Measurements from ENCODE around the gene HEPACAM. TPM values are rescaled to one million over a fixed set of nuclear protein-coding genes. Genes with fewer than 3 reads are reported as not detected.

HEPACAM gene
- total RNA-seq, 1 donor from 2014 or later: under 0.01 TPM

DNA sequence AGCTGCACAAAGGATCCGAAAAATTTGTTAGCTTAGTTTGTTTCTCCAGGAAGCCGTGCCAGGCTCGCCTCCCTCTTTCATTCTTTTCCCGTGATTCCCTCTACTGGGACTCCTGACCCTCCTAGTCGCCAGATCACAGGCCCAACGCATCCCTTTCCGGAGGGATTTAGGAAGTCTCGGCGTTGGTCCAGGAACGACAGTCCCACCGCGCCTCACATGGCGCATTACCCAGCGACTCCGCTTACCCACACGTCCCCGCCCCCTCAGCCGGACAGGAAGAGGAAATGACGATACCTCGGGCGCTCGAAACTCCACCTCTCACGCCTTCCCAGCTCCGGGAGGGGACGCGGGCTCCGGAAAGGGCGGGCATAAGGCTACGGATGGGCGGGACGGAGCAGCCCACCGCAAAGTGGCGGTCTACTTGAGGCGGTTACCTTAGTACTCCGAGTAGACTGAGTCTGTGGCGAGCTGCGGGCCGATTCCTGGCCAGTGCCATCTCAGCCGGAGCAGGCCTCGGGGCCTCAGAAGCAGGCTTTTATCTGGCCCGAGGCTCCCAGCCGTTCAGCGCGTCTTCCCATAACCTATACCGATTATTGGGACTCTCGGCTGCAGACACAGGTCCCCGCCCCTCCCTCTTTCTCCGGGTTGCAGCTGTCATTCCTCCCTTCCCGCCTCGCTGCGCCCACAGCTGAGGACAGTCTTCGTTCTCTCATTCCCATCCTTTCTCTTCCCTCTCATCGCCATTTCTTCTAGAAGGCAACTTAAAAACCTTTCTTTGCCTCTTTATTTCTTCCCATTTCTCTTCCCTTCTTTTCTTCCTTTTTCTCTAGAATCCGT is 18.1 kb upstream of the HEPACAM start, which contains the start of gene CCDC15:
Gene CCDC15 (plus strand): TSS at position 450 of the 837 bp plus-strand sequence. CDS start 531 bp downstream, outside the sequence.
- peak within 1 kb of the TSS; percentile 77 for H3K4me3 ChIP-seq (ENCODE audit: low read depth, low read length)
- TF ChIP-seq, protein P1, sequence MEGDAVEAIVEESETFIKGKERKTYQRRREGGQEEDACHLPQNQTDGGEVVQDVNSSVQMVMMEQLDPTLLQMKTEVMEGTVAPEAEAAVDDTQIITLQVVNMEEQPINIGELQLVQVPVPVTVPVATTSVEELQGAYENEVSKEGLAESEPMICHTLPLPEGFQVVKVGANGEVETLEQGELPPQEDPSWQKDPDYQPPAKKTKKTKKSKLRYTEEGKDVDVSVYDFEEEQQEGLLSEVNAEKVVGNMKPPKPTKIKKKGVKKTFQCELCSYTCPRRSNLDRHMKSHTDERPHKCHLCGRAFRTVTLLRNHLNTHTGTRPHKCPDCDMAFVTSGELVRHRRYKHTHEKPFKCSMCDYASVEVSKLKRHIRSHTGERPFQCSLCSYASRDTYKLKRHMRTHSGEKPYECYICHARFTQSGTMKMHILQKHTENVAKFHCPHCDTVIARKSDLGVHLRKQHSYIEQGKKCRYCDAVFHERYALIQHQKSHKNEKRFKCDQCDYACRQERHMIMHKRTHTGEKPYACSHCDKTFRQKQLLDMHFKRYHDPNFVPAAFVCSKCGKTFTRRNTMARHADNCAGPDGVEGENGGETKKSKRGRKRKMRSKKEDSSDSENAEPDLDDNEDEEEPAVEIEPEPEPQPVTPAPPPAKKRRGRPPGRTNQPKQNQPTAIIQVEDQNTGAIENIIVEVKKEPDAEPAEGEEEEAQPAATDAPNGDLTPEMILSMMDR (conservative IDR thresholded peaks at IDR 0.05; ENCODE audit: low read depth, low read length): no peak
- peak; percentile 60 for DNase-seq (ENCODE audit: low read depth)

DNA sequence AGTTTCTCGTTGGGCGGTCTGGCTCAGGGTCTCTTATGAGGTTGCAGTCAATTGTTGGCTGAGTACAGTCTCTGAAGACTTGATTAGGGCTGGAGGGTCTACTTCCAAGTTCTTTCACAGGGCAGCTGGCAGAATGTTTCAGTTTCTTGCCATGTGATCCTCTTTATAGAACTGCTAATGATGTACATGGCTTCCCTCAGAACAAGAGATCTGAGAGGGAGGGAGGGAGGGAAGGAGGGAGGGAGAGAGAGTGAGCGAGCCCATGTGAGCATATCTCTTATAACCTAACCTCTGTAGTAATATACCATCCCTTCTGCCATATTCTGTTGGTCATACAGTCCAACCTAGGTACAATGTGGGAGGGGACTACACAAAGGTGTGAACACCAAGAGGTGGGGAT is 15.5 kb upstream of the HEPACAM start:
- no peak for DNase-seq (ENCODE audit: low read depth)
- H3K4me3 ChIP-seq (ENCODE audit: low read depth, low read length): no peak overlapping the region
- TF ChIP-seq, protein P1 (conservative IDR thresholded peaks at IDR 0.05; ENCODE audit: low read depth, low read length): no peak

DNA sequence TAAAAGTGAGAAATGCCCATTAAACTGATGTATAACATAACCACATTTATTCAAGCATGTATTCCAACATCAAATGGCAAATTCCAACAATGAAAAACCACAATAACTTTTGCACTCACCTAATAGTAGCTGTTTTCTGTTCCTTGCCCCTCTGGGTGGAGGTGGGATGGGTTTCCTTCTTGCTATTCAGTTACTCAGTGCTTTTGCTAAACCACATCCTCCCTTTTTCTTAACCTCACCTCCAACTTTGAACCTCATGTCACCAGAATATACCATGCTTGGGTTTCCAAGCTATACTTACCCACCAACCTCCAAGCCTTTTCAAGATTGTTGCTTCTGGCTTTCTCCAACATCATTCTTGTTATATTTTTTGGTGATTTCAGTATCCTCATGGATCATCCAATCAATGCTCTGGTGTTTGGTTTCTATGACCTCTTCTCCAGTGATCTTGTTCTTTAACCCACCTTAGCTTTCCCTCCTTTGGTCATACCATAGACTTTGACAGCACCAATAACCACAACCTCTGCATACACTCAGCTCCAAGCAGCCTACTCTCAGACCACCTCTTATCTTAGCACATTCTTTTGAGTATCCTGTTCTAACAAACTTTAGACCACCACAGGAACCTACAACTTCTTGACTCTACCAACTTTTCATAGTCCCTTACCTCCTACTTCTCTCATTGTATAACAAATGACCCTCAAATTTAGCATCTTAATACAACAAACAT is 14.9 kb upstream of the HEPACAM start:
- H3K4me3 ChIP-seq (ENCODE audit: low read depth, low read length): no peak overlapping the region
- DNase-seq (ENCODE audit: low read depth): no peak
- TF ChIP-seq, protein P1 (conservative IDR thresholded peaks at IDR 0.05; ENCODE audit: low read depth, low read length): no peak

DNA sequence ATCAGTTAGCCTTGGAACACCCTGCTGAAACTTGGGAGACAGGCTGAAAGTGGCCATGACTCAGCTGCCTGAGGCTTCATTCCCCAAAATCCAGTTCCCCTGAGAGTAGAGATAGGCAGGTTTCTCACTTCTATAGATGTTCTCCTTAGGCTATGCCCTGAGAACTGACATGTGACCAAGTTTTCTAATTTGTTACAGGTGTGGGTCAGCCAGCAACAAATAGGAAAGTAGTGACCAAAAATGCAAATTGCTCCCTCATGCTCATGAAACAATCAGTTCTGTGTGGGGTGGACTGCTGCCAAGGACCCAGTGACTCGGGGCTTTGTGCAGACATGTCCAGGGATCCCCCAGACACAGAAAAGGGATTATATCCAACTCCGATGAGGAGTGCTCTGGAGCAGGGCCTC is 10.9 kb upstream of the HEPACAM start:
- H3K4me3 ChIP-seq (ENCODE audit: low read depth, low read length): no peak overlapping the region
- no peak for DNase-seq (ENCODE audit: low read depth)
- TF ChIP-seq, protein P1 (conservative IDR thresholded peaks at IDR 0.05; ENCODE audit: low read depth, low read length): no peak

DNA sequence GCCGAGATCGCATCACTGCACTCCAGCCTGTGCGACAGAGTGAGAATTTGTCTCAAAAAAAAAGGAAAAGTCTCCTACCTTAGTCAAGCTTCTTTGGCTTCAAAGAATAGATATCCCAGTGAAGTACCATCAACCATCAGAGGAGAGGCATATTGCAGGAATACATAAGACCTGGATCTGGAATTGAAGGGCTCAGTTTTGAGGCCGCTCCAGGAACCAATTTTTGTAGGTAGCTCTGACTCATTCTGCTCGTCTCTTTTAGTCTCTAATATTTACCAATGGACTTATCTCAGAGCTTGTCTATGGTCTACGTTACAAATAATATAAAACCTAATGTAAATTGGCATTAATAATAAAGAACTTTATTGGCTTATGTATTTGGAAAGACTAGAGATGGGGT is 10.0 kb upstream of the HEPACAM start:
- TF ChIP-seq, protein P1 (conservative IDR thresholded peaks at IDR 0.05; ENCODE audit: low read depth, low read length): no peak
- no peak overlapping the region for H3K4me3 ChIP-seq (ENCODE audit: low read depth, low read length)
- DNase-seq (ENCODE audit: low read depth): no peak

DNA sequence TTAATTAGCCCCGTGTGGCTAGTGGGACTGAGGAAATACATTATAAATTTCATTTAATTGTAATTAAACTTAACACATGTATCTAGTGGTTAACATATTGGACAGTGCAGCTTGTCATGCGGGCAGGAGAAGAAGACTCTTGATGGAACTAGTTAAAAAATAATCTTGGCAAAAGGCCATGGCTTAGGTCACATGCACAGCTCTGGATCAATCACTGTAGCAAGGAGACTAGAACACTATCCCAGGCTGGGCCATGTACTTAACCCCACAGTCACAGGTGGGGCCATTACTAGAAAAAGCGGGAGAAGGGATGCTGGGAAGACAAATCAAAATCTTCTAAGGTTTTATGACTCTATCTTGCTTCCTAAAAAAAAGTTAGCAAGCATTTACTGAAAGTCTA is 8.7 kb upstream of the HEPACAM start:
- peak; percentile 27 for DNase-seq (ENCODE audit: low read depth)
- H3K4me3 ChIP-seq (ENCODE audit: low read depth, low read length): no peak overlapping the region
- TF ChIP-seq, protein P1 (conservative IDR thresholded peaks at IDR 0.05; ENCODE audit: low read depth, low read length): no peak
